Loucy (cell line): Measurements from ENCODE around the gene HS6ST3.

ENCODE experiments used
- EZH2phosphoT487 ChIP-seq: fragments of 200-600 bp; IDR thresholded peaks from 2 replicates; pipeline ENCODE4 v1.6.1; 2018; ENCODE audit warnings: antibody characterized with exemption, mild to moderate bottlenecking, moderate library complexity, borderline replicate concordance
- TF ChIP-seq, protein P1 (sequence below): fragments of 200-600 bp; sonication (generic); conservative IDR thresholded peaks from 2 replicates; pipeline ENCODE4 v1.5.1; 2014; ENCODE audit warnings: mild to moderate bottlenecking, antibody characterized with exemption, low read length

DNA sequence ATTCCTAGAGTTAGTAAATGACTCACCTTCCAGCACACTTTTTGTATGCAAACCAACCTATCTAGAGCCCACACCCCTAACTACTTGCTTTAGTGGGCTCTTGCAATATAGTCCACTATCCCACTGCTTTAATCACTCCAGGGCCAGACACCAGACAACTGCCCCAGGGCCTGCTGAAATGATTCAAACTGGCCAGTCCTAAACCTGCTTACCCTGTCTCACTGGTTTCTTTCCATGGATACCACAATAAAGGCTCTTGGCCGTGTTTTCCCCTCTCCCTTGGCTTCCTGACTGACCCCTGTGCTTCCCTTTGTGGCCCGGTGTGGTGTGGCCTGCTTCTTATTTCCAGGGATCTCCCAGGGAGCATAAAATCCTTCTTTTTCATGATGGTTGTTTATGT is 14.6 kb downstream of the HS6ST3 start:
- TF ChIP-seq, protein P1, sequence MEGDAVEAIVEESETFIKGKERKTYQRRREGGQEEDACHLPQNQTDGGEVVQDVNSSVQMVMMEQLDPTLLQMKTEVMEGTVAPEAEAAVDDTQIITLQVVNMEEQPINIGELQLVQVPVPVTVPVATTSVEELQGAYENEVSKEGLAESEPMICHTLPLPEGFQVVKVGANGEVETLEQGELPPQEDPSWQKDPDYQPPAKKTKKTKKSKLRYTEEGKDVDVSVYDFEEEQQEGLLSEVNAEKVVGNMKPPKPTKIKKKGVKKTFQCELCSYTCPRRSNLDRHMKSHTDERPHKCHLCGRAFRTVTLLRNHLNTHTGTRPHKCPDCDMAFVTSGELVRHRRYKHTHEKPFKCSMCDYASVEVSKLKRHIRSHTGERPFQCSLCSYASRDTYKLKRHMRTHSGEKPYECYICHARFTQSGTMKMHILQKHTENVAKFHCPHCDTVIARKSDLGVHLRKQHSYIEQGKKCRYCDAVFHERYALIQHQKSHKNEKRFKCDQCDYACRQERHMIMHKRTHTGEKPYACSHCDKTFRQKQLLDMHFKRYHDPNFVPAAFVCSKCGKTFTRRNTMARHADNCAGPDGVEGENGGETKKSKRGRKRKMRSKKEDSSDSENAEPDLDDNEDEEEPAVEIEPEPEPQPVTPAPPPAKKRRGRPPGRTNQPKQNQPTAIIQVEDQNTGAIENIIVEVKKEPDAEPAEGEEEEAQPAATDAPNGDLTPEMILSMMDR = no peak
- no peak for TF ChIP-seq EZH2phosphoT487
